ENCODE results near the gene FGFBP1.

- TF ChIP-seq CTCF (IDR thresholded peaks at IDR 0.05) = peak in 1 of 6 experiments; percentile 5
- no peak for TF ChIP-seq POLR2A (IDR thresholded peaks at IDR 0.05)
Observed at GRCh38 chr4:15964159-15964558, 25.6 kb upstream of the FGFBP1 start.
